EH (cell line): Measurements from ENCODE around the gene TRIM29.
A peak's percentile ranks its signal among the peaks of the same experiment; 100 is the strongest.

Experiments
- DNase-seq: peaks from one replicate; pipeline ENCODE4 v3.0.0-alpha.2; 2015; ENCODE audit warnings: low read depth

TRIM29 gene

GRCh38 chr11:120061761-120062560 lies 76.0 kb downstream of the TRIM29 start:
- peak; percentile 60 for DNase-seq
